GM21367 (cell line): Measurements from ENCODE around the gene STXBP6.
"Not testable (repeated sequence)": the region's sequence is repeated elsewhere in the genome, so short reads cannot be mapped to it uniquely, and the experiment has no call there.

Experiments used
- ATAC-seq: cut with Tn5 transposase; IDR thresholded peaks from one replicate; pipeline ENCODE4 v1.9.1; 2021; ENCODE audit not compliant: unreplicated experiment

Gene STXBP6

DNA sequence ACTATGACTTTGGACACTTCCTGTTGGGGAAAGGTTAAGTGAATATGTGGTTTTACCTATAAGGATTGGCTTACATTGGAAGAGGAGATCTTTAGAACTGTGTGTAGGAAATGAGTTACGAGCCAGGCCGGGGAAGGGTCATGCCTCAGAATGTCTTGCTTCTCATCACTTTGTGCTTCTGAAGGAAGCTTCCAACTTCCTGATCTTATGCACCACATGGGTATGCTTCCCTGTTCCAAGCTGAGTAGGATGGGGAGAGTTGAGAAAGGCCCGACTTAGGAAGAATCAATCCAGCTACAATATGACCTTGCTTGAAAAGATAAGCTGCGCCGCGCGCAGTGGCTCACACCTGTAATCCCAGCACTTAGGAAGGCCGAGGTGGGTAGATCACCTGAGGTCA lies 59.9 kb downstream of the STXBP6 start:
- ATAC-seq, result no peak

GRCh38 chr14:24988760-24989159 lies 61.2 kb downstream of the STXBP6 start:
- no peak for ATAC-seq

DNA sequence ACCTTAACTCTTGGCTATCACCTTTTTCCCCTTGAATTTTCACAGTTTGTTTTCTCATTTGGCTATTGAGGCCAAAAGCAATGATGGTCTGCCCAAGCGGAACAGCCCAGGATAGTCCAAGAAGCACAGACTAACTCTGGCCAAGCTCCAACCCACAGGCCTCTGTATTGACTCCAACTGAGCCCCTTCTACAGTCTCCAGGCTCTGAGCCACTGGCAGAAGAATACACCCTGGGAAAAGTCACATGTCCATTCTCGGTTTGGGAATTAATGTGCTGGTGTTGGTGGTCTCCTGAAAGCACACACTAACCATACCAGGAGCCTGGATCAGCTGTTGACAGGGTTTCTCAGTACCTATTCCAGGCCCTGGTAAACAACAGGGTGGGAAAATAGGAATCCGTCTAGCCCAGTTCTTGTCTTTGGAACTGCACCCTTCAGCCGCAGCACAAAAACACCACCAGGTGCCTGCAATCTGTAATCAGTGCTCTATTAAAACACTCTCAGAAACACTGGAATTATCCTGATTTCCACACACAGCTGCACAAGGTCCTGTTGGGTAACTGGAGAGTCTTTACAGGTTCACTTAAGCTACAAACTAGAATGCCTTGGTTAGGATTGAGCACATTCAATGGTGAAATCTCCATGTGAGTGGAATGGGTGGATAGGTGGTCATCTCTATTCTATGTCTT lies 63.6 kb downstream of the STXBP6 start:
- ATAC-seq, result no peak

DNA sequence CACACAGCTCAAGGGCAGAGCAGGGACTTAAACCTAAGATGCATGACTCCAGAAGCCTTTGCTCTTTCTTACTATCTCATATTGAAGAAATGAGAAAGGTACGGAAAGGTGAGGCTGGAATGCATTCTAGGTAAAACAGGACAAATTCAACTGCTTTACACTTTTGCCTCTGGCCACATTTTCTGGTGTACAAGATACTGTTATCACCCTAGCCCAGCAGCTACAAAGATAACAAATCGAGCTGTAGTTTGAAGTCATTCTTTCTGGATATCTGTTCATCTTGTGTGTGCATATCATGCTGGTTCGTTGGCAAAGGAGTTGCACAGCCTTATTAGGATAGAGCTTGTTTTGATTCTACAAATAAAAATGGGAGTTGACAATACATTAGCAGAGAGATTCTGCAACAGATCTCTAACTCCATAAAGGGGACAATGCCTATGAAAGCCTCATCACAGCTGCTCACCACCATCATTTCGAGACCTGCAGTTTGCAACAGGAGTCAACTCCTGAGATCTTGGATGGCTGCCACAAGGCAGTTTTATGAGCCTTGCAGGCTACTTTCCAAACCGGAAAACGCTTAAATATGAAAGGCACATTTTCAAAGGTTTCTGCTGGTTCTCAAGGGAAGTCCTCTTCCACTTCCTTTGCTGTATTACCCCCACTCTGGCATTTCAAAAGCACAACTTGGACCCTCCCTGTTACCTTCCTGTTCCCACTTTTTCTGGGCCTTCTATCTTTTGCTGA lies 64.9 kb downstream of the STXBP6 start:
- no peak for ATAC-seq

- ATAC-seq, result no peak
Observed at GRCh38 chr14:24982472-24983155, 67.3 kb downstream of the STXBP6 start.

GRCh38 chr14:24979725-24980239 lies 70.2 kb downstream of the STXBP6 start:
- no peak for ATAC-seq

DNA sequence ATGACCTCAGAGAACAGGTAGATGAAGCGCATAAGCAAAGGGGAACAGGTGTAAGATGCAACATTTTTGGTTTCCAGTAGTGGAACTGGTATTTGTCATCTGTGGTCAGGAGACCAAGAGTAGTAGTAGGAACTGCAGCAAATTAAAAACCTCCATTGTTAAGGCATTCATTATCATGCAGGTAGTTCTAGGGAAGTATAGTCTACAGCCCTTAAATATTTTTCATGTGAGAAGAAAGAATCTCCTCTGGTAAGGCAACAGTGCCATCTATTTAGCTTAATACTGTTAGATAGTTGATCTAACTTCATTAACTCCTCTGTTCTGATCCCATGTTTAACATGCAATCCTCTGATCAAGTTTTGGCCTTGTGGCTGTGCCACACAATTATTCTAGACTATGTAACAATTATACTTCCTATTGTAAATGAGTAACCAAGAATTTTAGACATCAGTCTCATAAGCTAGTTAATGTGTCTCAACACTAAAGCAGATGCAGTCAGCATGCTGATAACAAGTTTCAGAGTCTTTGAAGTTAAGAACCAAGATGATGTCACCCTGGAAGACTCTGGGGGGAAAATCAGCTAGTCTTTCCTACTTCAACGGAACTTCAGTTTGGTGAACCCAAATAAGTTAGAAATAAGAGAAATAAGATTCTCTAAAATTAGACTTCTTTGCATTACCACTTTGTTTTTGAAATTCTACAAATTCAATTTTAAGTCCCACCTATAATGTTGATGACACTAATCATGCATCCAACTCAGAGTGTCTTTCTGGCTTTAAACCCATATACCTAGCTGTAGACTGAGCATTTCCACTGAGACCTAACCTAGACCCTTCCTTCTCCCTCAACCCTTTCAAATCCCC lies 70.9 kb downstream of the STXBP6 start:
- ATAC-seq, result peak; percentile 66

DNA sequence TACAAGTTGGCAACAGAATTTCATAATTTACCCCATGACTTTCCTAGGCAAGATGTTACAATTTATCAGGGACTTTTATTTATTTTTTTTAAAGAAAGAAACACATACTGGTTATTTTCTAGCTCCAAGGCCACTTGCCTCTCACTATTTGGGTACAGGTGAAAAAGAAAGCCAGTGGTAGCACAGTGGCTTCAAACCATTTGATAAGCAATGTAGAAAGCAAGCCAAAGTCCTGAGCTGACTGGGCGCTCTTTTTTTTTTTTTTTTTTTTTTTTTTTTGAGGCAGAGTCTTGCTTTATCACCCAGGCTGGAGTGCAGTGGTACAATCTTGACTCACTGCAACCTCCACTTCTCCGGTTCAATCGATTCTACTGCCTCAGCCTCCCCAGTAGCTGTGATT lies 73.3 kb downstream of the STXBP6 start:
- ATAC-seq, result no peak

- ATAC-seq, result no peak
Observed at GRCh38 chr14:24975393-24975792, 74.6 kb downstream of the STXBP6 start.

DNA sequence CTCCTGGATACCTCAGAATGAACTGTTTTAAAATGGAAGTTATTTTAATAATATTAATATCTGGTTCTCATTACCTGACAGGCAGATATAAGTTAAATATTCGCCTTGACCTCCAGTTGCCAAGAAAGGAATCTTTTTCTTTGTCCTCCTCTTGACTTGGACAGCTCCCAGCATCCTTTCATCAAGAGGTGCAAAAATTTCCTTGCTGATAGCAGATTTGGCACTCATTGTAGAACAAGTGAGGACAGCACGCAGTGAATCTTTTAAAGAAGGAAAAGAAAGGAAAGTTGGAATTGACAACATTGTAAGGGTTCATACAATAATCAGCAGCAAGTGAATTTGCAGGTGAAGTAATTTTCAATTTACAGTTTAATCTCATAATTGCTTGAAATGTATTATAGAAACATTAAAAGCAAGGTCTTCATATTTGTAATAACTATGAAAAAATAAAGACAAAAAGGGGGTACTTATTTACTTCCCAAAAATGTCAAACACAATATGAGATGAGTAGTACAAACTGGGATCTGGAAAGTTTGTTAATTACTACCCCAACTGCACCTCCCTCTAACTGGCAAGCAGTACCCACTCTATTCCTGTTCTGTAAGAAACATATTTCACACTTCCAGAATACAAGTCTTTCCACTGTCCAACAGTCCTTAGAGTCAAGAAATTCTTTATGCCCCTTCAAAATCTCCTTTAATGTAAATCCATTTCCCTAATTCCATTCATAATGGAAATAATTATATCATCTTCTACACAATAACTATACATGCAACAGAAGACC lies 75.2 kb downstream of the STXBP6 start:
- ATAC-seq, result no peak

- ATAC-seq, result no peak
Observed at GRCh38 chr14:24972844-24973243, 77.1 kb downstream of the STXBP6 start.

DNA sequence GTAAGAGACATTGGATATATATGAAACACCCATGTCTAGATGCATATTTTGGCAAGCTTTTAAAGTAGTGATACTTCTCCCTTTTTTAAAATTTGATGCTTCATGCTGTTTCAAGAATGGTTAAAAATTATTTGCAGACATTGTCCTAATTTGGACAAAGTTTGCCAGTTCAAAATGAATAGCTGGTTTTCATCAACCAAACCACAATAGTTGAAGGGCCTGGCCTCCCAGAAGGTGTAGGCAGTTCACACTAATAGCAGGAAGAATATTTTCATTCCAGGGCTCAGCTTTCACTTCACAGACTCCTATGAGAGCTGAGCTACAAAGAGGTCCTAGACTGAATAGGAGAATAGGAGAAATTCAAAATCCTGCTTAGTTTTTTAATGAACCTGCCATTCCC lies 78.7 kb downstream of the STXBP6 start:
- no peak for ATAC-seq

DNA sequence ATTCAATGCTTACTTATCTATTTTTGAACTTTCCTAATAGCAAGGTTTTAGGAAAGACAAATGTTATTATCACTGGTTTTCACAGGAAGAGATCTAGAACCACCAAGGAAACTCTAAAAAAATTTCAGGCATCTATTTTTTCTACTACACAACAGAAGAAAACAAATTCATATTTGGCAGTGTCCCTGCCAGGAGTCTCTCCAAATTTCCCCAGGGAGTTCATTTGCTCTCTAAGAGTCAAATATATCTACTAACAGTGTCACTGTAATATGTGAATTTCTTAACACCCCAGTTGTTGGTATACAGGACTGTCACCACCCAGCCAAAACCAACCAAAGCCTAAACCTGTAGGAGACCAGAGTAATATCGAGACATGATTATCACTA lies 83.4 kb downstream of the STXBP6 start:
- no peak for ATAC-seq

DNA sequence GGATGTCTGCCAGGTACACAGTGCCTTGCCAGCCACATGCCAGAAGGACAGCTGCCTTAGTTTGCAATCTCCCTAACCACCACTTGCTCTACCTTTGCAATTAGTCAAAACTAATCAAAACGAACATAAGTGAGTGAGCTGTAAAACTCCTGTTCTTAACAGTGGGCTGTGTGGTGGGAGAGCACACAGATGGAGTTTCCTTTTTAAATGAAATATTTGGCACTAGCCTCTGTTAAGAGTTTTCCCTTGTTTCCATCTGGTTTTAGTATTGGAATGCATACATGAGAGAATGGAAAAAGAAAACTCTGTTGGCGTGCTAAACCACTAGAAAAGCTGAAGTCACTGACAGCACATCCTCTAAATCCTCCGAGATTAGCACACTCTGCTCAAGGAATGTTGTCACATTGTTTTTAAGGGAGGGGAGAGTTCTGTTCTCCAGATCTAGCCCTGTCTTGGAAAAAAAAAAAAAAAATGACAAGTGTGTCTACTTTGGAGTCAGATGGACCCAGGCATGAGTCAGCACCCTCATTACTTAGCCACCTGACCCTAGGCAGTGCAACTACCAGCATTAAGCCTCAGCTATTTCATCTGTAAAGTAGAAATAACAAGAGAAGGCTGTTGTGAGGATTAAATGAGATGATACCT lies 83.9 kb downstream of the STXBP6 start:
- ATAC-seq, result no peak

- no peak for ATAC-seq
Observed at GRCh38 chr14:24965578-24965933, 84.4 kb downstream of the STXBP6 start.

DNA sequence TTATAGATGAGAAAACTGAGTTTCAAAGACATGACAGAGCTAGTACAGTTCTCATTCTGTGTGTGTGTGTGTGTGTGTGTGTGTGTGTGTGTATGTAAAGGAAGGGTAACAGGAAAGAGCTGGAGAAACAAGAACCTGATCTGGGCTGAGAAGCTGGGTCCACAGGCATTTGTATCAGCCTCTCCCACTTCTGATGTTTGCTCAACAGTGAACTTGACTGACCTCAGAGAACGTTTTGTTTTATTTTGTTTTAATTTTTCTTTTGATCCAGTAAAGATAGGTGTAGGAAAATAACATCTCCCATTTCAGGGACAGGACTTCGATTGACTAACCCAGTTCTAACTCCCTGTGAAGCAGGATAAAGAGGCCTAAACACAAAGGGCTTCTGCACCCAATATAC lies 85.4 kb downstream of the STXBP6 start:
- ATAC-seq, result no peak

GRCh38 chr14:24964048-24964447 lies 85.9 kb downstream of the STXBP6 start:
- ATAC-seq, result no peak

DNA sequence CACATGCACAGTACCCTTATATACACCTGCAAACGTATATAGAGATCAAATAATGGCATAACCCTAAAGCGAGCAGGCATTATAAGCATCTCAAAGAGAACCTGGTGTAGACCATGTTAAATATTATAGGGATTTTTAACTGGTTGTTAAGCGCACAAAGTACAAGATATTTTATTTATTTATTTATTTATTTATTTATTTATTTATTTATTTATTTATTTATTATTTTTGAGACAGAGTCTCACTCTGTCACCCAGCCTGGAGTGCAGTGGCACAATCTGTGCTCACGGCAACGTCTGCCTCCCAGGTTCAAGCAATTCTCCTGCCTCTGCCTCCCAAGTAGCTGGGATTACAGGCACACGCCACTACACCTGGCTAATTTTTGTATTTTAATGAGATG lies 87.8 kb downstream of the STXBP6 start:
- ATAC-seq, result not testable (repeated sequence)

GRCh38 chr14:24960816-24961215 lies 89.1 kb downstream of the STXBP6 start:
- no peak for ATAC-seq
